IMR-90 (cell line): ENCODE data around the gene NAA50. TPM values are rescaled to one million over a fixed set of nuclear protein-coding genes. Genes with fewer than 3 reads are reported as not detected.

Experiments
- ATAC-seq: fragments of 200-7000 bp; cut with Tn5 transposase; 2 replicates; pipeline ENCODE4 v1.9.1; 2020; ENCODE audit warnings: low read depth, mild to moderate bottlenecking, moderate library complexity
- BruUV-seq: library from RNA; stranded (reverse); fragments of 400-500 nt; replicated peaks from 2 replicates; lab custom pipeline; 2021; lab: Mats Ljungman, UMichigan
- CTCF ChIA-PET: fragments of 300-600 bp; formaldehyde crosslinking; extraction: SDS; loops from one replicate; lab custom pipeline; 2021; ENCODE audit warnings: antibody characterized with exemption; lab: Yijun Ruan, JAX
- POLR2A ChIA-PET: fragments of 300-600 bp; sonication (Branson Sonifier 250); formaldehyde crosslinking; loops from one replicate; lab custom pipeline; 2022; ENCODE audit warnings: antibody characterized with exemption; ENCODE audit not compliant: unreplicated experiment; lab: Charles Lee
- DNase-seq: peaks from one replicate; pipeline ENCODE4 v3.0.0; 2013
- H2AFZ ChIP-seq: replicated peaks from 2 replicates; pipeline ENCODE3; 2013; ENCODE audit warnings: low read length, mild to moderate bottlenecking; ENCODE audit not compliant: poor library complexity
- H2AK5ac ChIP-seq: 2 replicates; pipeline ENCODE4 v1.6.1; 2013; ENCODE audit warnings: low read depth, low read length, inconsistent platforms
- H2AK9ac ChIP-seq: replicated peaks from 2 replicates; pipeline ENCODE3; 2013; ENCODE audit warnings: mild to moderate bottlenecking, low read depth, low read length, moderate library complexity; ENCODE audit not compliant: poor library complexity
- H2BK120ac ChIP-seq: 2 replicates; pipeline ENCODE4 v1.6.1; 2013; ENCODE audit warnings: low read depth, low read length, inconsistent platforms
- H2BK15ac ChIP-seq: 3 replicates; pipeline ENCODE4 v1.6.1; 2013; ENCODE audit warnings: low read depth, low read length, inconsistent platforms
- H2BK20ac ChIP-seq: 2 replicates; pipeline ENCODE4 v1.6.1; 2013; ENCODE audit warnings: low read depth, mild to moderate bottlenecking, inconsistent platforms, low read length, moderate library complexity
- H2BK5ac ChIP-seq: 2 replicates; pipeline ENCODE4 v1.6.1; 2013; ENCODE audit warnings: mild to moderate bottlenecking, low read depth, low read length, inconsistent platforms; ENCODE audit not compliant: poor library complexity, severe bottlenecking
- H3K14ac ChIP-seq: replicated peaks from 2 replicates; pipeline ENCODE4 v1.6.1; 2013; ENCODE audit warnings: low read depth, low read length, inconsistent platforms
- H3K18ac ChIP-seq: 2 replicates; pipeline ENCODE4 v1.6.1; 2013; ENCODE audit warnings: low read depth, low read length, control low read depth
- H3K23ac ChIP-seq: 2 replicates; pipeline ENCODE4 v1.6.1; 2013; ENCODE audit warnings: low read depth, low read length, inconsistent platforms
- H3K27ac ChIP-seq: 2 replicates; pipeline ENCODE4 v1.5.1; 2013; ENCODE audit warnings: mild to moderate bottlenecking, control low read depth, low read length; ENCODE audit not compliant: insufficient read depth
- H3K27me3 ChIP-seq: 2 replicates; pipeline ENCODE4 v1.6.1; 2013; ENCODE audit warnings: low read length; ENCODE audit not compliant: control insufficient read depth, insufficient read depth
- H3K36me3 ChIP-seq: 2 replicates; pipeline ENCODE4 v1.6.1; 2013; ENCODE audit warnings: low read length, mixed read lengths; ENCODE audit not compliant: control insufficient read depth, insufficient read depth
- H3K4ac ChIP-seq: 2 replicates; pipeline ENCODE4 v1.6.1; 2013; ENCODE audit warnings: low read depth, low read length, inconsistent platforms
- H3K4me1 ChIP-seq: 2 replicates; pipeline ENCODE4 v1.6.1; 2013; ENCODE audit warnings: low read length, mixed read lengths; ENCODE audit not compliant: control insufficient read depth, insufficient read depth
- H3K4me2 ChIP-seq: 2 replicates; pipeline ENCODE4 v1.6.1; 2013; ENCODE audit warnings: low read depth, mild to moderate bottlenecking, control low read depth, low read length, moderate library complexity
- H3K4me3 ChIP-seq: 2 replicates; pipeline ENCODE4 v1.5.1; 2013; ENCODE audit warnings: low read depth, mild to moderate bottlenecking, control low read depth, low read length, moderate library complexity; ENCODE audit not compliant: insufficient read depth
- H3K56ac ChIP-seq: 2 replicates; pipeline ENCODE4 v1.6.1; 2013; ENCODE audit warnings: low read length, inconsistent platforms; ENCODE audit not compliant: insufficient read depth; ENCODE audit errors: extremely low read depth
- H3K79me1 ChIP-seq, 2 experiments: 2 replicates each; pipeline ENCODE4 v1.6.1; 2013; ENCODE audit warnings: low read length in 2 of 2, inconsistent platforms in 1 of 2, low read depth in 1 of 2
- H3K9ac ChIP-seq: 2 replicates; pipeline ENCODE4 v1.6.1; 2013; ENCODE audit warnings: low read depth, low read length, control low read depth
- H3K9me1 ChIP-seq: 2 replicates; pipeline ENCODE4 v1.6.1; 2013; ENCODE audit warnings: low read length, inconsistent platforms; ENCODE audit not compliant: insufficient read depth
- H3K9me3 ChIP-seq: 2 replicates; pipeline ENCODE4 v1.6.1; 2013; ENCODE audit warnings: low read length; ENCODE audit not compliant: control insufficient read depth, insufficient read depth
- H4K20me1 ChIP-seq: 2 replicates; pipeline ENCODE4 v1.6.1; 2013; ENCODE audit warnings: low read length, inconsistent platforms; ENCODE audit not compliant: insufficient read depth
- H4K5ac ChIP-seq: 2 replicates; pipeline ENCODE4 v1.6.1; 2013; ENCODE audit warnings: mild to moderate bottlenecking, low read depth, low read length, control low read depth
- H4K8ac ChIP-seq, 2 experiments: 2 replicates each; pipeline ENCODE4 v1.6.1; 2013; ENCODE audit warnings: low read depth in 2 of 2, low read length in 2 of 2, control low read depth in 1 of 2, inconsistent platforms in 1 of 2
- H4K91ac ChIP-seq: 2 replicates; pipeline ENCODE4 v1.6.1; 2013; ENCODE audit warnings: low read depth, low read length, inconsistent platforms; ENCODE audit not compliant: insufficient read depth
- BHLHE40 ChIP-seq: fragments of 150-350 bp; IDR thresholded peaks from 2 replicates; pipeline ENCODE4 v1.6.1; 2016; ENCODE audit warnings: mild to moderate bottlenecking, low read depth, low read length
- WGBS, 2 experiments: methylation state at CpG; one replicate each; pipeline versions ENCODE4 v1.1.5 to v1.1.7; 2013; ENCODE audit warnings: missing lambda C conversion rate in 2 of 2; ENCODE audit not compliant: insufficient read length in 1 of 2; ENCODE audit errors: extremely low coverage in 2 of 2; 5-methylcytosine and 5-hydroxymethylcytosine counted together
- dilution Hi-C: fragments of 300-500 bp; cut with HindIII; formaldehyde crosslinking; loops from one replicate; pipeline ENCODE4 v1.14.3; 2018; ENCODE audit warnings: low sequenced_read_pairs; ENCODE audit not compliant: unreplicated experiment
- in situ Hi-C: fragments of 300-500 bp; cut with MboI; formaldehyde crosslinking; loops from 3 replicates; pipeline ENCODE4 v1.14.3; 2019; ENCODE audit warnings: low sequenced_read_pairs, inconsistent platforms, mixed read lengths
- intact Hi-C: fragments of 100-400 bp; cut with micrococcal nuclease; formaldehyde crosslinking; loops from 2 replicates; pipeline ENCODE4 v1.10.0; 2022
- polyA plus RNA-seq, 3 experiments: library from polyadenylated mRNA; depleted of rRNA; stranded (reverse); fragments of >200 nt; gene quantifications; 2 replicates each; pipeline ENCODE4 v1.2.3, GENCODE V29; 2012; ENCODE audit warnings: low replicate concordance in 1 of 3
- total RNA-seq: library from RNA; depleted of rRNA; stranded (reverse); fragments of >200 nt; gene quantifications from 2 replicates; pipeline ENCODE4 v1.2.3, GENCODE V29; 2012

The NAA50 gene
- total and polyA plus RNA-seq, 2 of the 4 experiments (the other 2 are of a cell fraction), result 42.4 to 125 TPM

- Histone ChIP-seq H3K4me2 (no peak overlapping the region), H3K27ac (no peak overlapping the region; the same call in 1 of the 2 replicates), H3K9ac (no peak overlapping the region), H2BK20ac (no peak overlapping the region), H3K9me3 (no peaks in the 10 kb centered on the region), H3K9me1 (peaks cover 3% of the 10 kb centered on the region; the same call in 1 of the 2 replicates), H3K56ac (no peak overlapping the region), H4K5ac (no peak overlapping the region), H3K14ac (no peak overlapping the region), H3K27me3 (no peaks in the 10 kb centered on the region), H3K23ac (no peak overlapping the region), H2AK5ac (no peak overlapping the region), H3K36me3 (peaks cover 7% of the 10 kb centered on the region; the same call in 1 of the 2 replicates), H2BK120ac (no peak overlapping the region), H2AK9ac (no peak overlapping the region), H2BK5ac (no peak overlapping the region), H4K91ac (no peak overlapping the region), H2AFZ (no peak overlapping the region), H3K4me1 (no peaks in the 10 kb centered on the region), H4K8ac (no peak overlapping the region), H3K18ac (no peak overlapping the region), H3K4me3 (no peak overlapping the region), H2BK15ac (no peak overlapping the region), H3K4ac (no peak overlapping the region), H4K20me1 (peaks cover 54% of the 10 kb centered on the region), H3K79me1 (peaks cover 22 to 59% of the 10 kb centered on the region in 2 experiments)
- TF ChIP-seq BHLHE40, result no peak
- ChIA-PET CTCF (interaction anchor here (0.5 kb wide), 1 partner anchor 603 kb away, joined by 3 read pairs; no protein-coding TSS in a partner anchor), POLR2A (interaction anchor here (1.1 kb wide), 1 partner anchor 9 kb away, joined by 5 read pairs; no protein-coding TSS in a partner anchor)
- no TSS peak for BruUV-seq
- WGBS, 2 experiments, result no CpG with 5 or more reads among the region's 1 CpG
- ATAC-seq (peak; percentile 55), DNase-seq (no peak)
- dilution Hi-C loops, result no loop called here
- in situ Hi-C loops, result loop anchor here (10.0 kb wide), 2 partner anchors 184 to 424 kb away; no protein-coding TSS in a partner anchor
- intact Hi-C loops, result no loop called here
Observed at GRCh38 chr3:113730550-113730949, 15.5 kb downstream of the NAA50 start.
